IPS-20b (cell line): ENCODE measurements around the gene CATSPERD.

Experiments used
- H3K27ac ChIP-seq: one replicate; pipeline ENCODE4 v1.5.1; 2013; ENCODE audit warnings: low read length
- H3K27me3 ChIP-seq: 2 replicates; pipeline ENCODE4 v1.6.1; 2013; ENCODE audit warnings: mild to moderate bottlenecking, low read length, inconsistent platforms; ENCODE audit not compliant: insufficient read depth
- H3K36me3 ChIP-seq: 2 replicates; pipeline ENCODE4 v1.6.1; 2013; ENCODE audit warnings: low read depth, mild to moderate bottlenecking, inconsistent platforms, low read length, moderate library complexity; ENCODE audit not compliant: insufficient read depth
- H3K4me1 ChIP-seq: 2 replicates; pipeline ENCODE4 v1.6.1; 2013; ENCODE audit warnings: mild to moderate bottlenecking, control low read depth, inconsistent platforms, low read length, moderate library complexity; ENCODE audit not compliant: insufficient read depth
- H3K4me3 ChIP-seq: 2 replicates; pipeline ENCODE4 v1.5.1; 2013; ENCODE audit warnings: mild to moderate bottlenecking, low read length, inconsistent platforms
- H3K9ac ChIP-seq: 2 replicates; pipeline ENCODE4 v1.6.1; 2013; ENCODE audit warnings: low read depth, mild to moderate bottlenecking, inconsistent platforms, low read length, moderate library complexity
- H3K9me3 ChIP-seq: 2 replicates; pipeline ENCODE4 v1.6.1; 2013; ENCODE audit warnings: mild to moderate bottlenecking, low read depth, low read length, inconsistent platforms; ENCODE audit not compliant: insufficient read depth

The CATSPERD gene

GRCh38 chr19:5806905-5807304, 86.5 kb downstream of the CATSPERD start:
- Histone ChIP-seq H3K9ac (no peak overlapping the region), H3K4me1 (no peaks in the 10 kb centered on the region; the same call in 1 of the 2 replicates), H3K36me3 (no peaks in the 10 kb centered on the region)

GRCh38 chr19:5808120-5808816, 87.8 kb downstream of the CATSPERD start:
- no peaks in the 10 kb centered on the region for H3K36me3 ChIP-seq
- H3K9ac ChIP-seq: no peak overlapping the region
- H3K4me1 ChIP-seq: no peaks in the 10 kb centered on the region; the same call in 1 of the 2 replicates
- no peak overlapping the region for H3K4me3 ChIP-seq
- no peaks in the 10 kb centered on the region for H3K9me3 ChIP-seq
- H3K27me3 ChIP-seq: peaks cover 20% of the 10 kb centered on the region
- no peak overlapping the region for H3K27ac ChIP-seq

More at GRCh38 chr19:5806905-5807304, 86.5 kb downstream of the CATSPERD start:
- H3K27ac ChIP-seq: no peak overlapping the region
- H3K27me3 ChIP-seq: peaks cover 31% of the 10 kb centered on the region
- H3K4me3 ChIP-seq: no peak overlapping the region
- H3K9me3 ChIP-seq: no peaks in the 10 kb centered on the region

- Histone ChIP-seq H3K36me3 (no peaks in the 10 kb centered on the region), H3K27me3 (peaks cover 14% of the 10 kb centered on the region; the same call in 1 of the 2 replicates), H3K9ac (no peak overlapping the region), H3K4me1 (no peaks in the 10 kb centered on the region; the same call in 1 of the 2 replicates), H3K9me3 (no peaks in the 10 kb centered on the region), H3K4me3 (no peak overlapping the region), H3K27ac (no peak overlapping the region)
Observed at GRCh38 chr19:5809053-5809452, 88.6 kb downstream of the CATSPERD start.

- Histone ChIP-seq H3K27me3 (peaks cover 14% of the 10 kb centered on the region; the same call in 1 of the 2 replicates), H3K9me3 (no peaks in the 10 kb centered on the region), H3K27ac (no peak overlapping the region), H3K4me3 (no peak overlapping the region), H3K4me1 (no peaks in the 10 kb centered on the region; the same call in 1 of the 2 replicates), H3K36me3 (no peaks in the 10 kb centered on the region), H3K9ac (no peak overlapping the region)
Observed at GRCh38 chr19:5809469-5809868, 89.0 kb downstream of the CATSPERD start.

- no peaks in the 10 kb centered on the region; the same call in 1 of the 2 replicates for H3K4me1 ChIP-seq
- H3K36me3 ChIP-seq: no peaks in the 10 kb centered on the region
- H3K27ac ChIP-seq: no peak overlapping the region
- no peak overlapping the region for H3K4me3 ChIP-seq
- H3K27me3 ChIP-seq: peaks cover 7% of the 10 kb centered on the region; the same call in 1 of the 2 replicates
- no peak overlapping the region for H3K9ac ChIP-seq
- H3K9me3 ChIP-seq: no peaks in the 10 kb centered on the region
Observed at GRCh38 chr19:5811117-5811516, 90.7 kb downstream of the CATSPERD start.

GRCh38 chr19:5814123-5814851, 93.8 kb downstream of the CATSPERD start:
- Histone ChIP-seq H3K27me3 (no peaks in the 10 kb centered on the region), H3K27ac (no peak overlapping the region), H3K9me3 (no peaks in the 10 kb centered on the region)

GRCh38 chr19:5814852-5815246, 94.4 kb downstream of the CATSPERD start:
- Histone ChIP-seq H3K36me3 (no peaks in the 10 kb centered on the region), H3K4me1 (no peaks in the 10 kb centered on the region), H3K27me3 (no peaks in the 10 kb centered on the region), H3K4me3 (no peak overlapping the region), H3K9ac (no peak overlapping the region), H3K9me3 (no peaks in the 10 kb centered on the region), H3K27ac (no peak overlapping the region)

More at GRCh38 chr19:5814123-5814851, 93.8 kb downstream of the CATSPERD start:
- H3K36me3 ChIP-seq: no peaks in the 10 kb centered on the region
- no peak overlapping the region for H3K4me3 ChIP-seq
- no peak overlapping the region for H3K9ac ChIP-seq
- no peaks in the 10 kb centered on the region for H3K4me1 ChIP-seq

- Histone ChIP-seq H3K27ac (no peak overlapping the region), H3K9me3 (no peaks in the 10 kb centered on the region), H3K36me3 (no peaks in the 10 kb centered on the region), H3K4me1 (no peaks in the 10 kb centered on the region), H3K9ac (no peak overlapping the region), H3K4me3 (no peak overlapping the region), H3K27me3 (no peaks in the 10 kb centered on the region)
Observed at GRCh38 chr19:5817218-5817617, 96.8 kb downstream of the CATSPERD start.

- Histone ChIP-seq H3K27ac (no peak overlapping the region), H3K9ac (no peak overlapping the region), H3K9me3 (no peaks in the 10 kb centered on the region), H3K36me3 (no peaks in the 10 kb centered on the region), H3K27me3 (no peaks in the 10 kb centered on the region), H3K4me3 (no peak overlapping the region), H3K4me1 (no peaks in the 10 kb centered on the region)
Observed at GRCh38 chr19:5818594-5818993, 98.2 kb downstream of the CATSPERD start.

- Histone ChIP-seq H3K9ac (no peak overlapping the region), H3K9me3 (no peaks in the 10 kb centered on the region), H3K4me3 (no peak overlapping the region), H3K4me1 (no peaks in the 10 kb centered on the region), H3K36me3 (no peaks in the 10 kb centered on the region), H3K27ac (no peak overlapping the region), H3K27me3 (no peaks in the 10 kb centered on the region)
Observed at GRCh38 chr19:5820785-5821184, 100.3 kb downstream of the CATSPERD start.

- Histone ChIP-seq H3K36me3 (no peaks in the 10 kb centered on the region), H3K4me1 (no peaks in the 10 kb centered on the region), H3K27me3 (no peaks in the 10 kb centered on the region), H3K9ac (no peak overlapping the region), H3K9me3 (no peaks in the 10 kb centered on the region), H3K27ac (no peak overlapping the region), H3K4me3 (no peak overlapping the region)
Observed at GRCh38 chr19:5821521-5822180, 101.2 kb downstream of the CATSPERD start.
